Panc1 (cell line): ENCODE measurements around the gene ASXL3. TPM values are rescaled to one million over a fixed set of nuclear protein-coding genes. Genes with fewer than 3 reads are reported as not detected.

Source experiments
- ATAC-seq: fragments of 200-7000 bp; cut with Tn5 transposase; 2 replicates; pipeline ENCODE4 v1.9.1; 2020; ENCODE audit warnings: mild to moderate bottlenecking, moderate library complexity
- BruUV-seq: library from RNA; stranded (reverse); fragments of 400-500 nt; replicated peaks from 2 replicates; lab custom pipeline; 2021; lab: Mats Ljungman, UMichigan
- CTCF ChIA-PET: fragments of 300-600 bp; sonication (Branson Sonifier 250); formaldehyde crosslinking; loops from one replicate; lab custom pipeline; 2022; ENCODE audit warnings: antibody characterized with exemption; lab: Charles Lee
- POLR2A ChIA-PET: fragments of 300-600 bp; sonication (Branson Sonifier 250); formaldehyde crosslinking; loops from one replicate; lab custom pipeline; 2022; ENCODE audit warnings: antibody characterized with exemption; lab: Charles Lee
- DNase-seq: peaks from one replicate; pipeline ENCODE4 v3.0.0-alpha.2; 2010; ENCODE audit warnings: low read depth, low spot score
- H3K27ac ChIP-seq: 2 replicates; pipeline ENCODE4 v1.5.1; 2011; ENCODE audit warnings: mild to moderate bottlenecking, low read length, inconsistent platforms
- H3K27me3 ChIP-seq: fragments of 200-500 bp; sonication (Bioruptor generic); 2 replicates; pipeline ENCODE4 v1.6.0; 2014; ENCODE audit warnings: low read length, inconsistent platforms; ENCODE audit not compliant: control insufficient read depth, insufficient read depth
- H3K36me3 ChIP-seq: fragments of 200-500 bp; sonication (Bioruptor generic); 2 replicates; pipeline ENCODE4 v1.5.1; 2014; ENCODE audit warnings: inconsistent platforms, mild to moderate bottlenecking, low read length, moderate library complexity; ENCODE audit not compliant: control insufficient read depth, insufficient read depth
- H3K4me1 ChIP-seq: 2 replicates; pipeline ENCODE4 v1.5.1; 2011; ENCODE audit warnings: inconsistent platforms, mild to moderate bottlenecking, low read length, moderate library complexity; ENCODE audit not compliant: control insufficient read depth, insufficient read depth
- H3K4me3 ChIP-seq, 2 experiments: 2 replicates each; pipeline ENCODE4 v1.5.1; 2011 to 2012; ENCODE audit warnings: low read depth in 2 of 2, low read length in 2 of 2, mild to moderate bottlenecking in 2 of 2, inconsistent platforms in 1 of 2, moderate library complexity in 1 of 2
- H3K9me3 ChIP-seq: fragments of 200-500 bp; sonication (Bioruptor generic); 2 replicates; pipeline ENCODE4 v1.5.1; 2014; ENCODE audit warnings: low read depth, mild to moderate bottlenecking, inconsistent platforms, low read length, moderate library complexity; ENCODE audit not compliant: control insufficient read depth, insufficient read depth
- POLR2AphosphoS5 ChIP-seq: IDR thresholded peaks from 2 replicates; pipeline ENCODE4 v1.6.1; 2012; ENCODE audit warnings: mild to moderate bottlenecking, low read depth, low read length, moderate library complexity
- SIN3A ChIP-seq: IDR thresholded peaks from 2 replicates; pipeline ENCODE4 v1.6.1; 2012; ENCODE audit warnings: low read depth, mild to moderate bottlenecking, low read length, moderate library complexity, borderline replicate concordance; ENCODE audit not compliant: insufficient read depth
- TCF7L2 ChIP-seq: IDR thresholded peaks from 2 replicates; pipeline ENCODE4 v1.6.1; 2011; ENCODE audit warnings: mild to moderate bottlenecking, low read depth, low read length, inconsistent platforms
- in situ Hi-C: cut with HindIII; loops from 2 replicates; pipeline ENCODE4 v1.10.0; 2016; ENCODE audit warnings: low sequenced_read_pairs, low pct_unique_long_range_greater_than_20kb
- intact Hi-C: fragments of 100-400 bp; cut with micrococcal nuclease; formaldehyde crosslinking; loops from one replicate; pipeline ENCODE4 v1.10.0; 2022; ENCODE audit not compliant: unreplicated experiment
- total RNA-seq: library from RNA; stranded (reverse); gene quantifications from one replicate; pipeline ENCODE4 v1.2.1, GENCODE V29; 2021; ENCODE audit not compliant: unreplicated experiment
- TF ChIP-seq, protein P1 (sequence below), 2 experiments: IDR thresholded peaks; 2 replicates each; pipeline ENCODE4 v1.6.1; 2011 to 2012; ENCODE audit warnings: low read depth in 2 of 2, control low read depth in 1 of 2, low read length in 1 of 2, mild to moderate bottlenecking in 1 of 2, moderate library complexity in 1 of 2; ENCODE audit not compliant: insufficient read depth in 1 of 2
- TF ChIP-seq, protein P2 (sequence below): fragments of 450-650 bp; IDR thresholded peaks from 2 replicates; pipeline ENCODE4 v1.5.1; 2017; ENCODE audit warnings: mild to moderate bottlenecking

ASXL3 gene
- total RNA-seq, 1 experiment from 2014 or later = 0.74 TPM

- POLR2A ChIA-PET = no interaction called here
- intact Hi-C loops = no loop called here
These were observed 151.5 kb downstream of the ASXL3 start for GRCh38 chr18:33729556-33729955.

DNA sequence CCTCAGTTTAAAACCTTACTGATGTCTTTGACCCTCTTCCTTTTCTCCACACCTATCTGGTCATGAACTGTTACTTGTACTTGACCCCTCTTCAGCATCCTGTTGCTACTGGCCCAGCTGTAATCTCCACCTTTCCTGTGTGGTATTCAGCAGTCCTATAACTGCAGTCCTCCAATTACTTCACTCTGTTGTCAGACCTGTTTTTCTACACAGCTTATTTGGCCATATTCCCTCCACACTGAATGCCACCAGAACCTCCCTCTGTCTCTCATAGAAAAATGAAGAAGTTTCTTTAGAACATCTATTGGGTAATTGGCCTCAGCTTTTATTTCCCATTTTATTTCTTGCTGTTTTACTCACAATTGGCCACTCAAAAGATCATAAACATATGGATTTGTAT, 155.4 kb downstream of the ASXL3 start:
- Histone ChIP-seq H3K9me3 (no peaks in the 10 kb centered on the region), H3K27me3 (no peaks in the 10 kb centered on the region; the same call in 1 of the 2 replicates), H3K4me3 (no peak overlapping the region), H3K27ac (no peak overlapping the region), H3K36me3 (no peaks in the 10 kb centered on the region), H3K4me1 (no peaks in the 10 kb centered on the region)
- ChIA-PET CTCF (no interaction called here), POLR2A (no interaction called here)
- intact Hi-C loops (no loop called here), in situ Hi-C loops (no loop called here)
- TF ChIP-seq, protein P1, sequence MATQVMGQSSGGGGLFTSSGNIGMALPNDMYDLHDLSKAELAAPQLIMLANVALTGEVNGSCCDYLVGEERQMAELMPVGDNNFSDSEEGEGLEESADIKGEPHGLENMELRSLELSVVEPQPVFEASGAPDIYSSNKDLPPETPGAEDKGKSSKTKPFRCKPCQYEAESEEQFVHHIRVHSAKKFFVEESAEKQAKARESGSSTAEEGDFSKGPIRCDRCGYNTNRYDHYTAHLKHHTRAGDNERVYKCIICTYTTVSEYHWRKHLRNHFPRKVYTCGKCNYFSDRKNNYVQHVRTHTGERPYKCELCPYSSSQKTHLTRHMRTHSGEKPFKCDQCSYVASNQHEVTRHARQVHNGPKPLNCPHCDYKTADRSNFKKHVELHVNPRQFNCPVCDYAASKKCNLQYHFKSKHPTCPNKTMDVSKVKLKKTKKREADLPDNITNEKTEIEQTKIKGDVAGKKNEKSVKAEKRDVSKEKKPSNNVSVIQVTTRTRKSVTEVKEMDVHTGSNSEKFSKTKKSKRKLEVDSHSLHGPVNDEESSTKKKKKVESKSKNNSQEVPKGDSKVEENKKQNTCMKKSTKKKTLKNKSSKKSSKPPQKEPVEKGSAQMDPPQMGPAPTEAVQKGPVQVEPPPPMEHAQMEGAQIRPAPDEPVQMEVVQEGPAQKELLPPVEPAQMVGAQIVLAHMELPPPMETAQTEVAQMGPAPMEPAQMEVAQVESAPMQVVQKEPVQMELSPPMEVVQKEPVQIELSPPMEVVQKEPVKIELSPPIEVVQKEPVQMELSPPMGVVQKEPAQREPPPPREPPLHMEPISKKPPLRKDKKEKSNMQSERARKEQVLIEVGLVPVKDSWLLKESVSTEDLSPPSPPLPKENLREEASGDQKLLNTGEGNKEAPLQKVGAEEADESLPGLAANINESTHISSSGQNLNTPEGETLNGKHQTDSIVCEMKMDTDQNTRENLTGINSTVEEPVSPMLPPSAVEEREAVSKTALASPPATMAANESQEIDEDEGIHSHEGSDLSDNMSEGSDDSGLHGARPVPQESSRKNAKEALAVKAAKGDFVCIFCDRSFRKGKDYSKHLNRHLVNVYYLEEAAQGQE (IDR thresholded peaks at IDR 0.05; ENCODE audit: insufficient read depth in 1 of 2, low read depth in 2 of 2, low read length in 1 of 2) = no peak
- TF ChIP-seq POLR2AphosphoS5 (no peak), TCF7L2 (no peak), SIN3A (no peak)
- TF ChIP-seq, protein P2, sequence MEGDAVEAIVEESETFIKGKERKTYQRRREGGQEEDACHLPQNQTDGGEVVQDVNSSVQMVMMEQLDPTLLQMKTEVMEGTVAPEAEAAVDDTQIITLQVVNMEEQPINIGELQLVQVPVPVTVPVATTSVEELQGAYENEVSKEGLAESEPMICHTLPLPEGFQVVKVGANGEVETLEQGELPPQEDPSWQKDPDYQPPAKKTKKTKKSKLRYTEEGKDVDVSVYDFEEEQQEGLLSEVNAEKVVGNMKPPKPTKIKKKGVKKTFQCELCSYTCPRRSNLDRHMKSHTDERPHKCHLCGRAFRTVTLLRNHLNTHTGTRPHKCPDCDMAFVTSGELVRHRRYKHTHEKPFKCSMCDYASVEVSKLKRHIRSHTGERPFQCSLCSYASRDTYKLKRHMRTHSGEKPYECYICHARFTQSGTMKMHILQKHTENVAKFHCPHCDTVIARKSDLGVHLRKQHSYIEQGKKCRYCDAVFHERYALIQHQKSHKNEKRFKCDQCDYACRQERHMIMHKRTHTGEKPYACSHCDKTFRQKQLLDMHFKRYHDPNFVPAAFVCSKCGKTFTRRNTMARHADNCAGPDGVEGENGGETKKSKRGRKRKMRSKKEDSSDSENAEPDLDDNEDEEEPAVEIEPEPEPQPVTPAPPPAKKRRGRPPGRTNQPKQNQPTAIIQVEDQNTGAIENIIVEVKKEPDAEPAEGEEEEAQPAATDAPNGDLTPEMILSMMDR = no peak
- no TSS peak for BruUV-seq
- ATAC-seq (no peak), DNase-seq (no peak)

More at GRCh38 chr18:33729556-33729955, 151.5 kb downstream of the ASXL3 start:
- H3K4me3 ChIP-seq = no peak overlapping the region
- TF ChIP-seq, protein P2 = no peak
- no peak for TF ChIP-seq POLR2AphosphoS5
- TF ChIP-seq, protein P1 (IDR thresholded peaks at IDR 0.05; ENCODE audit: insufficient read depth in 1 of 2, low read depth in 2 of 2, low read length in 1 of 2) = no peak
- TF ChIP-seq TCF7L2 = no peak
- no peak for TF ChIP-seq SIN3A
- H3K27me3 ChIP-seq = no peaks in the 10 kb centered on the region
- H3K36me3 ChIP-seq = no peaks in the 10 kb centered on the region
- CTCF ChIA-PET = no interaction called here
- no peak overlapping the region for H3K27ac ChIP-seq
- no peak for ATAC-seq
- no peak for DNase-seq
- in situ Hi-C loops = no loop called here
- no TSS peak for BruUV-seq
- no peaks in the 10 kb centered on the region for H3K9me3 ChIP-seq
- H3K4me1 ChIP-seq = no peaks in the 10 kb centered on the region
